GM21423 (cell line): ENCODE data around the gene ALDH18A1.

Experiments
- ATAC-seq: cut with Tn5 transposase; IDR thresholded peaks from one replicate; pipeline ENCODE4 v1.9.1; 2021; ENCODE audit warnings: mild to moderate bottlenecking, moderate library complexity; ENCODE audit not compliant: unreplicated experiment

Gene ALDH18A1

GRCh38 chr10:95588025-95588424, 68.5 kb downstream of the ALDH18A1 start:
- no peak for ATAC-seq

GRCh38 chr10:95579835-95580535, 76.5 kb downstream of the ALDH18A1 start:
- no peak for ATAC-seq

- no peak for ATAC-seq
Observed at GRCh38 chr10:95579292-95579691, 77.2 kb downstream of the ALDH18A1 start.

GRCh38 chr10:95578619-95579018, 77.9 kb downstream of the ALDH18A1 start:
- no peak for ATAC-seq

GRCh38 chr10:95574649-95575365, 81.7 kb downstream of the ALDH18A1 start:
- ATAC-seq, result no peak

- no peak for ATAC-seq
Observed at GRCh38 chr10:95573964-95574604, 82.4 kb downstream of the ALDH18A1 start.

GRCh38 chr10:95573527-95573926, 83.0 kb downstream of the ALDH18A1 start:
- no peak for ATAC-seq

- ATAC-seq, result no peak
Observed at GRCh38 chr10:95572131-95572820, 84.2 kb downstream of the ALDH18A1 start.

- no peak for ATAC-seq
Observed at GRCh38 chr10:95571390-95571789, 85.1 kb downstream of the ALDH18A1 start.

- no peak for ATAC-seq
Observed at GRCh38 chr10:95569368-95569767, 87.1 kb downstream of the ALDH18A1 start.

GRCh38 chr10:95567903-95568630, 88.4 kb downstream of the ALDH18A1 start:
- no peak for ATAC-seq

- no peak for ATAC-seq
Observed at GRCh38 chr10:95566136-95566535, 90.4 kb downstream of the ALDH18A1 start.

GRCh38 chr10:95565336-95565735, 91.2 kb downstream of the ALDH18A1 start:
- ATAC-seq, result no peak

- no peak for ATAC-seq
Observed at GRCh38 chr10:95564291-95564690, 92.2 kb downstream of the ALDH18A1 start.

GRCh38 chr10:95562341-95562965, 94.1 kb downstream of the ALDH18A1 start:
- no peak for ATAC-seq

- no peak for ATAC-seq
Observed at GRCh38 chr10:95561864-95562177, 94.7 kb downstream of the ALDH18A1 start.

GRCh38 chr10:95561177-95561863, 95.2 kb downstream of the ALDH18A1 start, which contains the start of gene SORBS1:
Gene SORBS1 (minus strand): TSS chr10:95561371. CDS start chr10:95441135, 120,236 bp downstream.
- ATAC-seq, result peak; percentile 99

GRCh38 chr10:95560278-95561176, 96.0 kb downstream of the ALDH18A1 start:
- ATAC-seq, result no peak

GRCh38 chr10:95559896-95560277, 96.6 kb downstream of the ALDH18A1 start:
- no peak for ATAC-seq
